Gastrocnemius medialis (tissue), 4 donors: Measurements from ENCODE around the gene CRKL.

ENCODE experiments used
- POLR2A ChIP-seq, 2 donors: fragments of 450-650 bp; IDR thresholded peaks; one replicate each; pipeline ENCODE4 v1.6.1; 2017; ENCODE audit warnings: antibody characterized with exemption in 2 of 2, mild to moderate bottlenecking in 2 of 2, moderate library complexity in 2 of 2
- TF ChIP-seq, protein P1 (sequence below), 5 experiments: fragments of 450-650 bp in 3 of 5; fragments of 200-600 bp in 2 of 5; sonication (generic) in 2 of 5; IDR thresholded peaks in 4 of 5; conservative IDR thresholded peaks in 1 of 5; 1 replicate in 4 of 5; 2 replicates in 1 of 5; pipeline ENCODE4 v1.5.1; 2016 to 2019; ENCODE audit warnings: antibody characterized with exemption in 5 of 5, mild to moderate bottlenecking in 3 of 5, moderate library complexity in 3 of 5

DNA sequence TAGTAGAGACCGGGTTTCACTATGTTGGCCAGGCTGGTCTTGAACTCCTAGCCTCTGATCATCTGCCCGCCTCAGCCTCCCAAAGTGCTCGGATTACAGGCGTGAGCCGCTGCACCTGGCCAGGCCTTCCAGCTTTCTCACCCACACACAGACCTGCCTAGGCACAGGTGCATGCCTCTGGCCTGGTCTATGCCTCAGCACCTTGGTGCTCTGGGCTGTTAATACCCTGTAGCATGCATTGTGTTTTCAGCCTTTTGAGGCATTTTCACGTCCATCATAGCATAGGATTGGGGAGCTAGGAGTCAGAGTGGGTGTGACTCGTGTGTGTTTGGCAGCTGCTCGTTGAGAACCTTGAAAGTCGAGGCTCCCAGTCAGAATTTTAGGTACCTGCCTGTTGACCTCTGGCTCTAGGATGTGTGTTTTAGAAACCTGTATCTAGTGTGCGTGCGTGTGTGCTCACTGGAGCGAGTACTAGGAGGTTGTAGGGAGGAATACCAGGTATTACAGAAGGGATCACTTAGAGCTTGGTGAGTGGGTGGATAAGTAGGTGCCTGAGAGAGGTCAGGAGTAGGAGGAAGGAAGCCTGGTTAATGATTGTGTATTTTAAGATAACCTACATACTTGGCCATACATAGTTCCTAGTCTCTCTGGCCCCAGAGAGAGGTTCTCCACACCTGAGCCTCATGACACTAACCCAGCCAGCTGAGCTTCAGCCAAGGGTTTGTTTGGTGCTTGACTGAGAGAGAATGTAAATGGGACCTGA, 20.0 kb downstream of the CRKL start:
- TF ChIP-seq, protein P1, sequence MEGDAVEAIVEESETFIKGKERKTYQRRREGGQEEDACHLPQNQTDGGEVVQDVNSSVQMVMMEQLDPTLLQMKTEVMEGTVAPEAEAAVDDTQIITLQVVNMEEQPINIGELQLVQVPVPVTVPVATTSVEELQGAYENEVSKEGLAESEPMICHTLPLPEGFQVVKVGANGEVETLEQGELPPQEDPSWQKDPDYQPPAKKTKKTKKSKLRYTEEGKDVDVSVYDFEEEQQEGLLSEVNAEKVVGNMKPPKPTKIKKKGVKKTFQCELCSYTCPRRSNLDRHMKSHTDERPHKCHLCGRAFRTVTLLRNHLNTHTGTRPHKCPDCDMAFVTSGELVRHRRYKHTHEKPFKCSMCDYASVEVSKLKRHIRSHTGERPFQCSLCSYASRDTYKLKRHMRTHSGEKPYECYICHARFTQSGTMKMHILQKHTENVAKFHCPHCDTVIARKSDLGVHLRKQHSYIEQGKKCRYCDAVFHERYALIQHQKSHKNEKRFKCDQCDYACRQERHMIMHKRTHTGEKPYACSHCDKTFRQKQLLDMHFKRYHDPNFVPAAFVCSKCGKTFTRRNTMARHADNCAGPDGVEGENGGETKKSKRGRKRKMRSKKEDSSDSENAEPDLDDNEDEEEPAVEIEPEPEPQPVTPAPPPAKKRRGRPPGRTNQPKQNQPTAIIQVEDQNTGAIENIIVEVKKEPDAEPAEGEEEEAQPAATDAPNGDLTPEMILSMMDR (IDR thresholded peaks at IDR 0.05 in 4 of 5, conservative IDR thresholded peaks at IDR 0.05 in 1 of 5) = no peak
- no peak for TF ChIP-seq POLR2A (IDR thresholded peaks at IDR 0.05)
